ENCODE results near the gene ADRA2C.
"Not testable (repeated sequence)": the region's sequence is repeated elsewhere in the genome, so short reads cannot be mapped to it uniquely, and the experiment has no call there.

Gene ADRA2C

DNA sequence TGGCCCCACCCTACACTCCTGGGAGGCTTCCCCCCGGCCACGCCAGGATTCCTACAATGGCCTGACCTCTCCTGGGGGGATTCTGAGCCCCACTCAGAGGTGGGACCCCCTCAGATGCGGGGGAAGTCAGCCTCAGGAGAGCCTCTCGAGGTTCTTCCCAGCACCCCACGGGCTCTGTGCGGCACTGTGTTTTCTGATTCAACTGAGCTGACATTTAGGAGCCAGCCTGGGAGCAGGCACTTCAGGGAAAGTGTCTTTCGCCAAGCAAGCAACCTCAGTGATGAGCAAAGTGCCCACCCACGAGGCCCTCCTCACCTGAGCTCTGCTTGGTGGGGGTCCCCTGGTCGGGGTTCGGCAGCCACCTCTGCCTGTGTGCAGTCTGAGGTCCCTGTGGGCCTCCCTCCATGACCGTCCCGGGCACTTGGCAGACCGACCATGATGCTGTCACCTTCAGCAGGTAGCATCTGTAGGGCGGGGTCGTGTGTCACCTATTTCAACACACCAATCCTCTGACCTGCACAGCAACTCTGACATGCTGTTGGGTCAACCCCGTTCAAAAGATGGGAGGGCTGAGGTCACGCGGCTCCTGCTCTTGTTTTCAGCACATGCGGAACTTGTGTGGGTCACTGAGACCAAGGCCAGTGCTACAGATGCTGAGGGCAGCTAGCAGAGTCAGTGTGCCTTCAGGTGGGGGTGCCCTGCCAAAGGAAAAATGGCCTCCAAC is 46.2 kb downstream of the ADRA2C start:
- TF ChIP-seq ZNF384 (IDR thresholded peaks at IDR 0.05): no peak
- TF ChIP-seq BHLHE40 (IDR thresholded peaks at IDR 0.05; ENCODE audit: borderline replicate concordance): no peak
- POLR2A ChIA-PET: no interaction called here
- CTCF ChIA-PET: no interaction called here
- DNase-seq (ENCODE audit: extremely low spot score): no peak

DNA sequence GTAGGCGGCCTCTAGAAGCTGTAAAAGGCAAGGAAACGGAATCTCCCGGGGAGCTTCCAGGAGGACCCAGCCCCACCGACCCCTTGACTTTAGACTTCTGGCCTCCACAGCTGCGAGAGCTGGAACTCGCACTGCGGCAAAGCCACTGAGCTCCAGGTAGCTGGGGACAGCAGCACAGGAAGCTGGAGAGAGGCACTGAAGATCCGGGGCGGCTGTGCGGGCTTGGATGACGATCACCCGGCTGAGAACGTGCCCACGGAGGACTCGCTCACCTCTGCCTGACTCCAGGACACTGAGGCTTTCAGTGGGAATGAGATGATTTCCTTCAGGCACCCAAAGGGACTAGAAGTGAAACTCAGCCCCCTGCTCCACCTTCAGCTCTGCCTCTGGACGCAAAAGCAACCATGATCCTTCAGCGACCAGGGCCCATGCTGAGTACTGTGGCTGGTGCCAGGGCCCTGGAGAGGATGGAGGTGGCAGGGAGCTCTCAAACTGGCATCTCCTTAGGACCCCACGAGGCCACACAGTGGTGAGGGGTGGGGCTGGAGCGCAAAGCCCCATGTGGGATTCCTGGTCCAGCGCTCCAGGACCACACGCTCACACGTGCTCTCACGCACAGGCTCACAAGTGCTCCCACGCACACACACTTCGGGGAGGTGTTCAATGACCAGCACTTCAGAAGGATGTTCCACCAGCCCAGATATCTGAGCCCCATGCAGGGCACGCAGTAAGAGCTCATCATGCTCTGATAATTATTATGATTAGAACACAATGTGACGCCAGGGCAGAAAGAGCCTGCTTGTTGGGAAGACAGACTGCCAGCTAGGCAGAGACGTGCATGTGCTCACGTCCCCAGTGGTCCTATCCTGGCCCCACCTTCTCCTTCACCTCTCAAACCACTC is 47.2 kb downstream of the ADRA2C start:
- TF ChIP-seq, protein P1, sequence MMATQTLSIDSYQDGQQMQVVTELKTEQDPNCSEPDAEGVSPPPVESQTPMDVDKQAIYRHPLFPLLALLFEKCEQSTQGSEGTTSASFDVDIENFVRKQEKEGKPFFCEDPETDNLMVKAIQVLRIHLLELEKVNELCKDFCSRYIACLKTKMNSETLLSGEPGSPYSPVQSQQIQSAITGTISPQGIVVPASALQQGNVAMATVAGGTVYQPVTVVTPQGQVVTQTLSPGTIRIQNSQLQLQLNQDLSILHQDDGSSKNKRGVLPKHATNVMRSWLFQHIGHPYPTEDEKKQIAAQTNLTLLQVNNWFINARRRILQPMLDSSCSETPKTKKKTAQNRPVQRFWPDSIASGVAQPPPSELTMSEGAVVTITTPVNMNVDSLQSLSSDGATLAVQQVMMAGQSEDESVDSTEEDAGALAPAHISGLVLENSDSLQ (IDR thresholded peaks at IDR 0.05): no peak
- TF ChIP-seq ARNT (IDR thresholded peaks at IDR 0.05): no peak
- no peak for TF ChIP-seq FOXM1 (IDR thresholded peaks at IDR 0.05; ENCODE audit: borderline replicate concordance)
- TF ChIP-seq L3MBTL2 (conservative IDR thresholded peaks at IDR 0.05): no peak
- no peak for TF ChIP-seq HDGF (IDR thresholded peaks at IDR 0.05; ENCODE audit: borderline replicate concordance)
- no peak for TF ChIP-seq FOXK2 (IDR thresholded peaks at IDR 0.05)
- no peak for TF ChIP-seq ZNF384 (IDR thresholded peaks at IDR 0.05)
- TF ChIP-seq ELF4 (IDR thresholded peaks at IDR 0.05): no peak
- TF ChIP-seq BHLHE40 (IDR thresholded peaks at IDR 0.05; ENCODE audit: borderline replicate concordance): no peak
- no peak for TF ChIP-seq SUZ12 (IDR thresholded peaks at IDR 0.05)
- TF ChIP-seq LEF1 (IDR thresholded peaks at IDR 0.05; ENCODE audit: borderline replicate concordance): no peak
- no peak for TF ChIP-seq TARDBP (IDR thresholded peaks at IDR 0.05)
- no peak for TF ChIP-seq FOXA1 (IDR thresholded peaks at IDR 0.05)
- no peak for TF ChIP-seq SP1 (IDR thresholded peaks at IDR 0.05)
- TF ChIP-seq NFRKB (IDR thresholded peaks at IDR 0.05): no peak
- ChIA-PET POLR2A (no interaction called here), CTCF (no interaction called here)
- DNase-seq (ENCODE audit: extremely low spot score): no peak

GRCh38 chr4:3814053-3814570 is 47.9 kb downstream of the ADRA2C start:
- ChIA-PET CTCF (no interaction called here), POLR2A (no interaction called here)
- DNase-seq (ENCODE audit: extremely low spot score): no peak
- no peak for TF ChIP-seq HDGF (IDR thresholded peaks at IDR 0.05; ENCODE audit: borderline replicate concordance)
- TF ChIP-seq ZNF384 (IDR thresholded peaks at IDR 0.05): no peak
- no peak for TF ChIP-seq ARNT (IDR thresholded peaks at IDR 0.05)
- no peak for TF ChIP-seq FOXK2 (IDR thresholded peaks at IDR 0.05)
- no peak for TF ChIP-seq SUZ12 (IDR thresholded peaks at IDR 0.05)
- no peak for TF ChIP-seq ELF4 (IDR thresholded peaks at IDR 0.05)
- TF ChIP-seq L3MBTL2 (conservative IDR thresholded peaks at IDR 0.05): no peak
- TF ChIP-seq, protein P1 (IDR thresholded peaks at IDR 0.05): no peak
- TF ChIP-seq TARDBP (IDR thresholded peaks at IDR 0.05): no peak
- no peak for TF ChIP-seq CTBP1 (IDR thresholded peaks at IDR 0.05; ENCODE audit: borderline replicate concordance)
- TF ChIP-seq LEF1 (IDR thresholded peaks at IDR 0.05; ENCODE audit: borderline replicate concordance): no peak

DNA sequence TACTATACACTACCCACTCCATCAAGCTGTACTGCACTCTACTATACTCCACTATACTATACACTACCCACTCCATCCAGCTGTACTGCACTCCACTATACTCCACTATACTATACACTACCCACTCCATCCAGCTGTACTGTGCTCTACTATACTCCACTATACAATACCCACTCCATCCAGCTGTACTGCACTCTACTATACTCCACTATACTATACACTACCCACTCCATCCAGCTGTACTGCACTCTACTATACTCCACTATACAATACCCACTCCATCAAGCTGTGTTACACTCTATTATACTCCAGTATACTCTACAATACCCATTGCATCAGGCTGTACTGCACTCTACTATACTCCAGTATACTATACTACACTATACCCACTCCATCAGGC is 48.7 kb downstream of the ADRA2C start:
- POLR2A ChIA-PET, CTCF ChIA-PET: not testable (repeated sequence)

GRCh38 chr4:3816256-3816825 is 50.2 kb downstream of the ADRA2C start:
- ChIA-PET POLR2A (no interaction called here), CTCF (no interaction called here)
- no peak for TF ChIP-seq FOXK2 (IDR thresholded peaks at IDR 0.05)
- TF ChIP-seq TARDBP (IDR thresholded peaks at IDR 0.05): no peak
- TF ChIP-seq, protein P1 (IDR thresholded peaks at IDR 0.05): no peak
- TF ChIP-seq ARNT (IDR thresholded peaks at IDR 0.05): no peak
- no peak for TF ChIP-seq CTBP1 (IDR thresholded peaks at IDR 0.05; ENCODE audit: borderline replicate concordance)
- no peak for TF ChIP-seq ELF4 (IDR thresholded peaks at IDR 0.05)
- TF ChIP-seq BHLHE40 (IDR thresholded peaks at IDR 0.05; ENCODE audit: borderline replicate concordance): no peak
- no peak for TF ChIP-seq SUZ12 (IDR thresholded peaks at IDR 0.05)
- no peak for DNase-seq (ENCODE audit: extremely low spot score)

More for the DNA sequence above, 48.7 kb downstream of the ADRA2C start:
- not testable (repeated sequence) for DNase-seq (ENCODE audit: extremely low spot score)
